Adipose tissue (tissue), 3 donors: ENCODE results near the gene ALDH1A2. TPM values are rescaled to one million over a fixed set of nuclear protein-coding genes. Genes with fewer than 3 reads are reported as not detected.

Experiments
- H3K27ac ChIP-seq: one replicate; pipeline ENCODE4 v1.5.1; 2013; ENCODE audit warnings: low read depth, low read length
- WGBS, 3 donors: extraction: QIAGEN DNeasy Blood & Tissue Kit; methylation state at CpG; one replicate each; pipeline ENCODE4 v1.1.7; 2013; 5-methylcytosine and 5-hydroxymethylcytosine counted together
- polyA plus RNA-seq, 3 donors: library from polyadenylated mRNA; stranded (reverse); fragments of 200-250 nt; gene quantifications; one replicate each; pipeline ENCODE4 v1.2.3, GENCODE V29; 2013
- donor health status: healthy with polysubstance abuse.
- donor health status: Bipolar disorder and iron deficiency.
- donor health status: healthy.

ALDH1A2 gene
- polyA plus RNA-seq, 3 donors, result 1.4 to 15.6 (median 4.7) TPM

GRCh38 chr15:57924598-57924997 lies 140.9 kb downstream of the ALDH1A2 start:
- WGBS, 3 donors, result 73 to 80% (median 80%) methylated on average over 3 of the region's 3 CpGs

DNA sequence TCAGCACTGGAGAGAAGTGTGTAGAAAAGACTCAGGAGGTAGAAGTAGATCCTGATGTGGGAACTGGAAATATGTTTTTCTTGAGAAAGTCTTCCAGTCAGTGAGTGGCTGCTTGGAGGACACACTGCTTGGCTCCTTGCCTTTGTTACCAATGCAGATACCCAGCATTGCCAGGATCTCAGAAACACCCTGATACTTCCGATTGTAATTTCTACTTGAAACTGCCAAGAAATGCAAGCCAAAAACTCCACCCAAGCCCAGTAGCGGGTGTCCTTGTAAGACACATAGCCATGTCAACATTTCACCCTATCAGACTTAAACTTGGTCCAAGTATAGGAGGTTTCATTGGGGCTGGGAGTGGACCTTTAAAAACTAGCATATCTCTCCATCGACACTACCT lies 141.8 kb downstream of the ALDH1A2 start:
- H3K27ac ChIP-seq, result no peak overlapping the region
- WGBS, 3 donors, result 12 to 54% (median 39%) methylated on average over 3 of the region's 3 CpGs

More at GRCh38 chr15:57924598-57924997, 140.9 kb downstream of the ALDH1A2 start:
- H3K27ac ChIP-seq, result no peak overlapping the region

- 7 to 11% (median 8%) methylated on average over 1 of the region's 1 CpG for WGBS, 3 donors
Measured at GRCh38 chr15:57923306-57923705, 142.2 kb downstream of the ALDH1A2 start.

DNA sequence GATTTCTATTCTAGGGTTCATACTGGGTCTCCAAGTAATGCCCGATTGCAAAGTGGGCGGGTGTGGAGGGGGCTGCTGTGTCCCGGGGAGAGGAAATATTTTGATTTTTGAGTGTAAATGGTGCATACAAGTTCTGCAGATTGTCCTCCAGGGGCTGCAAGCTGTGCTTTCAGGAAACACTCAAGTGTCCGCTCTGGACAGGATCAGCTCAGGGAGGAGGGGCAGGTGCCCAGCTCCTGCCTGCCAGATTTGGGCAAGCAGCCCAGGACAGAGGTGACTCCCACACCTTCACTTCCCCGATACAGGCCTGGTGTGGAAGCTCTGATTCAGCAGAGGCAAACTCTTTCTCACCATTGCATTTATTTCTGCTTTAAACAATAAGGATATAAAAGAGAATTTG lies 142.7 kb downstream of the ALDH1A2 start:
- WGBS, 3 donors, result 27 to 40% (median 38%) methylated on average over 5 of the region's 5 CpGs
- H3K27ac ChIP-seq, result no peak overlapping the region

More at GRCh38 chr15:57923306-57923705, 142.2 kb downstream of the ALDH1A2 start:
- H3K27ac ChIP-seq, result no peak overlapping the region

GRCh38 chr15:57921371-57921770 lies 144.1 kb downstream of the ALDH1A2 start:
- WGBS, 3 donors, result 70 to 89% (median 75%) methylated on average over 2 of the region's 2 CpGs
- H3K27ac ChIP-seq, result no peak overlapping the region

- 50 to 77% (median 66%) methylated on average over 5 of the region's 5 CpGs for WGBS, 3 donors
- H3K27ac ChIP-seq, result no peak overlapping the region
Measured at GRCh38 chr15:57920911-57921310, 144.6 kb downstream of the ALDH1A2 start.

DNA sequence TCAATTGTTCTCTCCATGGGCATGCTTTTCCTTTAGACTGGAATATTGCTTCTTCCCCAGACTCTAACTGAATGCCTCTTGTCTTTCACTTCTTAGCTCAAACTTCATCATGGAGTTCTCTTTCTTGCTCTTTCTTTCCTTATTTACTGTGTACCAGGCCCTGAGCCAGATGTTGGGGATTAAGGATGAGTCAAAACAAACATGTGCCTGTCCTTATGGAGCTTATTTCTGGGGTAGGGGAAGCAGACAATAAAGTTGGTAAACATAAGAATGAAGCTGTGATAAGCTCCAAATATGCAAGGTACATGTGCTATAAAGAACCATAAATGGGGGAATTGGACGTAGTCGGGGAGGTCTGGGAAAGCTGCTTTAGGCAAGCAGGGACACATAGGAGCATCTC lies 145.8 kb downstream of the ALDH1A2 start:
- WGBS, 3 donors, result 96 to 98% (median 97%) methylated on average over 2 of the region's 2 CpGs

GRCh38 chr15:57917998-57918397 lies 147.5 kb downstream of the ALDH1A2 start:
- WGBS, 3 donors, result 71 to 74% (median 74%) methylated on average over 8 of the region's 8 CpGs
- no peak overlapping the region for H3K27ac ChIP-seq

More for the DNA sequence above, 145.8 kb downstream of the ALDH1A2 start:
- H3K27ac ChIP-seq, result no peak overlapping the region

GRCh38 chr15:57916695-57917094 lies 148.8 kb downstream of the ALDH1A2 start:
- H3K27ac ChIP-seq, result no peak overlapping the region
- 46 to 76% (median 73%) methylated on average over 8 of the region's 8 CpGs for WGBS, 3 donors

DNA sequence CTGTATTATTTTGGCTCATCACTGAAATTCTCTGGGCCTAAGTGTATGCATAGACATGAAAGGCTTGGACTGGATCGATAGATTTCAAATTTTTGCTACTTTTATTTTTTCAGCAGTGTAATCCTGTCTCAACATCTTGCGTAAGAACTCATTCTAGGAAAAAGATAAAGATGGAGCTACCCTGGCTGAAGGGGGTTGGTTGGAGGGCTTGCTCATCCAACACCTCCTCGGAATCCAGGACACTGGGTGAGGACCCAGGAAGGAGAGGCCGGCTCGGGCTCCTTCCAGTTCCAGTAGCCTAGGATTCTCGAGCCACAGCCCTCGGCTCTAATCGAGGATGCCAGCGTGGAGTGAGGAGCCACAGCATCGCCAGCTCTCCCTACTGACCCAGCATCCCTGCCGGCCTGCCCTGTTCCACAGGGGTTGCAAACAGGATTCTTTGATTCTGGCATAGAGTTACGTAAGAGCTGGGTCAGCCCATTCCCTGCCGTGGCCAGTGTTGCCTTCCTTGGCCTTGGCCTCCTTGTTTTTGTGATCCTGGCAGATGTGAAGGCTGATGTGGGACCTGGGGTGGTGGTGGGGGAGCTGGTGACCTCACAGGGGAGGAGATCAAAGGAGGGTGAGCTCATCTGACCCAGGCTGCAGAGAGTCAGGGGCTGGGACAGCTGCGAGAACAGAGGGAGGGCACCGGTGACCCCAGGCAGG lies 149.5 kb downstream of the ALDH1A2 start:
- no peak overlapping the region for H3K27ac ChIP-seq
- WGBS, 3 donors, result 77 to 85% (median 79%) methylated on average over 15 of the region's 15 CpGs

GRCh38 chr15:57914350-57915055 lies 151.0 kb downstream of the ALDH1A2 start:
- no peak overlapping the region for H3K27ac ChIP-seq
- 64 to 66% (median 64%) methylated on average over 9 of the region's 9 CpGs for WGBS, 3 donors

DNA sequence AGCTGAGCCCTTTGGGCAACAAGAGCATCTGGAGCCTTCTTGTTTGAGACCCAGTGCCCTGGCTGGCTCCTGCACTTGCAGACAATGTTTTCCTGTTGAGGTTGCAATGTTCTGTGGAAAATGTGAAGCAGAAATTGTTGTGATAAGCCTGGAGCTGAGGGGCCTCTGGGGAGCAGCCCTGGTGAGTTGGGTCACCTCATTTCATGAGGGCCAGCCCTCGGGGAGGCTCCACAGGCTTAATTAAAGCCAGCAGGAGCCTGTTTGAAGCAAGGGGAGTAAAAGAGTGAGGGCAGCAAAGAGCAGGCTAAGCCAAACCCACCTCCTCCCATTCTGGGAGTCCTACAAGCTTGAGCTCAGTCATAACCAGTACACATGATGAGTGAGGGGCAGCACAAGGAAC lies 154.3 kb downstream of the ALDH1A2 start:
- 24 to 56% (median 43%) methylated on average over 1 of the region's 1 CpG for WGBS, 3 donors
- H3K27ac ChIP-seq, result no peak overlapping the region

- H3K27ac ChIP-seq, result no peak overlapping the region
- 89 to 95% (median 92%) methylated on average over 3 of the region's 3 CpGs for WGBS, 3 donors
Measured at GRCh38 chr15:57910672-57911071, 154.8 kb downstream of the ALDH1A2 start.

DNA sequence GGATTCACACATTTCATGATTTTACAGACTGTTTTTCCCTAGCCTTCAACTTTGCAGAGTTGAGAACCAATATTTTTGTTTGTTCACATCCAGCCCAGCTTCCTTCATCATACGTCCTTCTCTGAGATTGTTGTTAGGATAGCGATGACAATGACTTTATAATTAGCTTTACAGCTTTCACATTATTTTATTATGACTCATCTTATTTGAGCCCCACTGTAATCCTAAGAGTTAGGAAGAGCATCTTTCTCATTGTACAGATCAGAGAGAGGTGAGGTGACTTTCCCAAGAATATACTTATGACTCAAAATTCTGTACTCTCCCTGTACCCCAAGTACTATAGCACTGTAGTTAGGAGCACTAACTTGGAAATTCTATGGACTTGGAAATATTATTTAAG lies 156.1 kb downstream of the ALDH1A2 start:
- no peak overlapping the region for H3K27ac ChIP-seq
- 51 to 78% (median 63%) methylated on average over 2 of the region's 2 CpGs for WGBS, 3 donors

- no peak overlapping the region for H3K27ac ChIP-seq
- WGBS, 3 donors, result 32 to 50% (median 37%) methylated on average over 1 of the region's 1 CpG
Measured at GRCh38 chr15:57903626-57904025, 161.9 kb downstream of the ALDH1A2 start.

Other genes starting within 250 kb of the ALDH1A2 start
- 10 to 100 TPM in 2 of 3 donors, under 1 TPM in 1; 0.69 to 16.7 (median 11.9) TPM for gene AQP9, start 72.7 kb upstream of the ALDH1A2 start, polyA plus RNA-seq